Esophagus squamous epithelium (tissue), 4 donors: ENCODE data around the gene ERICH6.

Experiments used
- CTCF ChIP-seq, 6 experiments: fragments of 450-650 bp in 4 of 6; fragments of 200-600 bp in 2 of 6; sonication (generic) in 2 of 6; IDR thresholded peaks; one replicate each; pipeline ENCODE4 v1.5.1; 2016 to 2019; ENCODE audit warnings: antibody characterized with exemption in 6 of 6, mild to moderate bottlenecking in 4 of 6, moderate library complexity in 4 of 6
- POLR2A ChIP-seq, 4 donors: fragments of 450-650 bp; IDR thresholded peaks; one replicate each; pipeline ENCODE4 v1.6.1; 2017; ENCODE audit warnings: antibody characterized with exemption in 4 of 4, mild to moderate bottlenecking in 4 of 4, moderate library complexity in 3 of 4

GRCh38 chr3:150703756-150704344 is at the start of gene ERICH6:
- TF ChIP-seq CTCF (IDR thresholded peaks at IDR 0.05) (peak in 4 of 6 experiments; percentile 24 to 32 (median 30)), POLR2A (IDR thresholded peaks at IDR 0.05) (peak in 1 of 4 donors; percentile 43)
